GM12878 (cell line): ENCODE results near the gene CLASP1. TPM values are rescaled to one million over a fixed set of nuclear protein-coding genes. Genes with fewer than 3 reads are reported as not detected.

Source experiments
- ATAC-seq: fragments of 200-7000 bp; cut with Tn5 transposase; 3 replicates; pipeline ENCODE4 v1.9.1; 2020; ENCODE audit warnings: mild to moderate bottlenecking, moderate library complexity
- BruUV-seq: library from RNA; stranded (reverse); fragments of 400-500 nt; replicated peaks from 2 replicates; lab custom pipeline; 2021; lab: Mats Ljungman, UMichigan
- CTCF ChIA-PET: fragments of 300-600 bp; sonication (Branson Sonifier 250); formaldehyde crosslinking; extraction: SDS; loops from one replicate; lab custom pipeline; 2021; ENCODE audit warnings: inconsistent platforms; lab: Yijun Ruan, JAX
- POLR2A ChIA-PET: fragments of 350-600 bp; formaldehyde crosslinking; extraction: SDS; loops from one replicate; lab custom pipeline; 2021; ENCODE audit warnings: inconsistent platforms; lab: Charles Lee
- RAD21 ChIA-PET: fragments of 300-600 bp; sonication (Branson Sonifier 250); formaldehyde crosslinking; loops from one replicate; lab custom pipeline; 2023; ENCODE audit warnings: antibody characterized with exemption; ENCODE audit not compliant: unreplicated experiment; lab: Charles Lee
- SMC1A ChIA-PET: fragments of 300-600 bp; sonication (Branson Sonifier 250); formaldehyde crosslinking; loops from one replicate; lab custom pipeline; 2023; ENCODE audit not compliant: unreplicated experiment, uncharacterized antibody; lab: Charles Lee
- DNase-seq: peaks from one replicate; pipeline ENCODE4 v3.0.0-alpha.2; 2011; ENCODE audit warnings: low read depth, low spot score
- FAIRE-seq: peaks from 3 replicates; lab custom pipeline; 2011; peaks lifted over from hg19 to GRCh38; lab: Jason Lieb, UNC
- H2AFZ ChIP-seq: 2 replicates; pipeline ENCODE4 v1.6.0; 2011; ENCODE audit warnings: low read depth, low read length, control low read depth; ENCODE audit not compliant: control insufficient read depth
- H3K27ac ChIP-seq: 2 replicates; pipeline ENCODE4 v1.5.1; 2011; ENCODE audit warnings: control low read depth; ENCODE audit not compliant: control insufficient read depth, insufficient read depth
- H3K27me3 ChIP-seq, 2 experiments: replicated peaks in 1 of 2; 2 replicates each; pipeline versions ENCODE4 v1.6.0 to v1.6.1; 2011; ENCODE audit warnings: low read length in 1 of 2; ENCODE audit not compliant: control insufficient read depth in 2 of 2, insufficient read depth in 2 of 2
- H3K36me3 ChIP-seq, 2 experiments: 2 replicates each; pipeline ENCODE4 v1.5.1; 2011; ENCODE audit warnings: low read length in 1 of 2; ENCODE audit not compliant: control insufficient read depth in 2 of 2, insufficient read depth in 2 of 2
- H3K4me1 ChIP-seq: 2 replicates; pipeline ENCODE4 v1.6.1; 2011; ENCODE audit warnings: mild to moderate bottlenecking, low read length, moderate library complexity, mixed read lengths; ENCODE audit not compliant: control insufficient read depth, insufficient read depth
- H3K4me2 ChIP-seq: 2 replicates; pipeline ENCODE4 v1.6.0; 2011; ENCODE audit warnings: control low read depth; ENCODE audit not compliant: control insufficient read depth, insufficient read depth
- H3K4me3 ChIP-seq: fragments of 200-600 bp; sonication (generic); 2 replicates; pipeline ENCODE4 v1.5.1; 2016
- H3K79me2 ChIP-seq: 2 replicates; pipeline ENCODE4 v1.6.0; 2011; ENCODE audit warnings: low read length; ENCODE audit not compliant: control insufficient read depth, insufficient read depth
- H3K9ac ChIP-seq: 2 replicates; pipeline ENCODE4 v1.8.0; 2011; ENCODE audit warnings: low read length, control low read depth, mixed read lengths; ENCODE audit not compliant: control insufficient read depth, insufficient read depth
- H3K9me3 ChIP-seq: replicated peaks from 3 replicates; pipeline ENCODE4 v1.5.1; 2011; ENCODE audit warnings: mild to moderate bottlenecking, low read length; ENCODE audit not compliant: control insufficient read depth, insufficient read depth
- H4K20me1 ChIP-seq: 2 replicates; pipeline ENCODE4 v1.6.0; 2011; ENCODE audit not compliant: control insufficient read depth, insufficient read depth
- BACH1 ChIP-seq: fragments of 450-650 bp; IDR thresholded peaks from 2 replicates; pipeline ENCODE4 v1.6.1; 2017; ENCODE audit warnings: mild to moderate bottlenecking, borderline replicate concordance
- BMI1 ChIP-seq: fragments of 450-650 bp; IDR thresholded peaks from 2 replicates; pipeline ENCODE4 v1.6.1; 2016; ENCODE audit warnings: mild to moderate bottlenecking, moderate library complexity, borderline replicate concordance
- E2F4 ChIP-seq: IDR thresholded peaks from 2 replicates; pipeline ENCODE4 v1.6.1; 2012; ENCODE audit warnings: low read depth, low read length, improper control_type of control experiment
- ELK1 ChIP-seq: IDR thresholded peaks from 2 replicates; pipeline ENCODE4 v1.6.1; 2012; ENCODE audit warnings: low read depth, low read length, improper control_type of control experiment
- EZH2 ChIP-seq: IDR thresholded peaks from 2 replicates; pipeline ENCODE4 v1.6.1; 2012; ENCODE audit warnings: low read depth, mild to moderate bottlenecking, control low read depth, inconsistent platforms, low read length, borderline replicate concordance; ENCODE audit not compliant: control insufficient read depth
- MTA2 ChIP-seq: fragments of 450-650 bp; IDR thresholded peaks from 2 replicates; pipeline ENCODE4 v1.6.1; 2016; ENCODE audit warnings: low read depth, mild to moderate bottlenecking, moderate library complexity
- MYC ChIP-seq: IDR thresholded peaks from 2 replicates; pipeline ENCODE4 v1.6.1; 2011; ENCODE audit warnings: mild to moderate bottlenecking, low read length, moderate library complexity, inconsistent platforms; ENCODE audit not compliant: insufficient read depth, insufficient replicate concordance, insufficient read length, severe bottlenecking
- PAX8 ChIP-seq: fragments of 450-650 bp; IDR thresholded peaks from 2 replicates; pipeline ENCODE4 v1.6.1; 2017; ENCODE audit warnings: mild to moderate bottlenecking, moderate library complexity
- POLR2A ChIP-seq: IDR thresholded peaks from 2 replicates; pipeline ENCODE4 v1.6.1; 2011; ENCODE audit warnings: low read depth, mild to moderate bottlenecking, low read length
- SMAD1 ChIP-seq: fragments of 450-650 bp; IDR thresholded peaks from 2 replicates; pipeline ENCODE4 v1.6.1; 2018; ENCODE audit warnings: mild to moderate bottlenecking, low read depth; ENCODE audit not compliant: partially characterized antibody
- SREBF2 ChIP-seq: IDR thresholded peaks from 2 replicates; pipeline ENCODE4 v1.6.1; 2012; ENCODE audit warnings: mild to moderate bottlenecking, low read length
- TAF1 ChIP-seq: IDR thresholded peaks from 2 replicates; pipeline ENCODE4 v1.6.1; 2011; ENCODE audit warnings: mild to moderate bottlenecking, low read depth, low read length, borderline replicate concordance
- TBL1XR1 ChIP-seq: IDR thresholded peaks from 2 replicates; pipeline ENCODE4 v1.6.1; 2012; ENCODE audit warnings: low read depth, low read length, improper control_type of control experiment
- WGBS: methylation state at CpG from one replicate; pipeline ENCODE4 v1.1.6; 2016; ENCODE audit warnings: low lambda C conversion rate; ENCODE audit not compliant: insufficient replicate concordance, insufficient coverage; ENCODE audit errors: missing lambda C conversion rate; 5-methylcytosine and 5-hydroxymethylcytosine counted together
- in situ Hi-C: fragments of 300-500 bp; cut with MboI; formaldehyde crosslinking; loops from 9 replicates; pipeline ENCODE4 v1.14.3; 2018; ENCODE audit warnings: mixed read lengths
- intact Hi-C: fragments of 100-400 bp; cut with micrococcal nuclease; formaldehyde crosslinking; loops from one replicate; pipeline ENCODE4 v1.14.2; 2022; ENCODE audit not compliant: unreplicated experiment
- polyA plus RNA-seq, 11 experiments: library from polyadenylated mRNA; depleted of rRNA in 4 of 11; unstranded in 6 of 11; stranded (reverse) in 5 of 11; fragments of >200 nt; fragmentation: Nextera tagmentation in 4 of 11; fragmentation: Illumina TruSeq in 1 of 11; extraction: Ambion mirVana in 4 of 11; extraction: Trizol in 1 of 11; gene quantifications; 1 replicate in 1 of 11; 2 replicates in 10 of 11; pipeline versions ENCODE4 v1.2.1 to v1.2.3, GENCODE V29; 2011 to 2016; ENCODE audit warnings: inconsistent platforms in 2 of 11, missing spikeins in 2 of 11, low read depth in 1 of 11
- total RNA-seq, 4 experiments: library from RNA; depleted of rRNA in 3 of 4; stranded (reverse); fragments of >200 nt in 3 of 4; fragmentation: Illumina TruSeq in 1 of 4; extraction: Trizol in 1 of 4; gene quantifications; 2 replicates each; pipeline versions ENCODE4 v1.2.1 to v1.2.3, GENCODE V29; 2013 to 2021

CLASP1 gene
- total and polyA plus RNA-seq, 10 of the 15 experiments (the other 5 are each of a cell fraction or from before 2014, with no cell fraction given), result 1.4 to 62.4 (median 32.9) TPM

- TF ChIP-seq TBL1XR1, result no peak
- TF ChIP-seq, all 136 proteins: peak for 0
These were observed 138.4 kb downstream of the CLASP1 start (continued) for GRCh38 chr2:121510857-121511256.

DNA sequence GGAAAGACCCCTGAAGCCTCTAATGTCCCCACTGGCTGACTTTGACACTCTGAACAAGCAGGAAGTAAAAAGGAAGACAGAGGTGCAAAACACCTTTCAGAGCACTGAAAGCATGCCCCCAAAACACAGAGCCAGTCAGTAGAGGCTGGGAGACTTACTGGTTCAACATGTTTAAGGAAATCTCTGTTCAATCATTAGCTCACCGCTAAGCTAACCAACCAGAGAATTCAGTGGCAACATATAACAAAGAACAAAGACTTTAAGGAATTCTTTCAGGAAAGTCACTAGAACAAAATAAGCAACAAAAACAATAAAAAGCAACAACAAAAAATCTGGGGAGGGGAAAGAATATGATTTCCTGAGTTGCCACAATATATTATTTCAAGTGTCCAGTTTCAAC, 142.6 kb downstream of the CLASP1 start:
- Histone ChIP-seq H3K9ac (no peak overlapping the region), H3K4me1 (no peaks in the 10 kb centered on the region), H3K27me3 (no peaks in the 10 kb centered on the region), H3K9me3 (no peaks in the 10 kb centered on the region), H3K27ac (no peak overlapping the region), H3K4me3 (no peak overlapping the region), H4K20me1 (no peaks in the 10 kb centered on the region), H2AFZ (no peak overlapping the region), H3K36me3 (peaks cover 5 to 17% of the 10 kb centered on the region in 2 experiments), H3K79me2 (peaks cover 8% of the 10 kb centered on the region), H3K4me2 (no peak overlapping the region)
- no peak for TF ChIP-seq SMAD1
- TF ChIP-seq BMI1, result no peak
- no peak for TF ChIP-seq MTA2
- no peak for TF ChIP-seq TAF1
- TF ChIP-seq SREBF2, result no peak
- no peak for TF ChIP-seq MYC
- TF ChIP-seq E2F4, result no peak
- no peak for TF ChIP-seq POLR2A
- TF ChIP-seq EZH2, result no peak
- no peak for TF ChIP-seq ELK1
- no peak for TF ChIP-seq BACH1
- no peak for TF ChIP-seq PAX8
- no peak for DNase-seq
- ChIA-PET SMC1A (no interaction called here), POLR2A (interaction anchor here (0.6 kb wide), 1 partner anchor 133 kb away, joined by 6 read pairs; no protein-coding TSS in a partner anchor), RAD21 (no interaction called here), CTCF (interaction anchor here (1.3 kb wide), 1 partner anchor 10 kb away, joined by 4 read pairs; no protein-coding TSS in a partner anchor)
- ATAC-seq, result no peak
- no peak for FAIRE-seq
- intact Hi-C loops, result no loop called here
- in situ Hi-C loops, result no loop called here
- WGBS, result 100% methylated on average over 1 of the region's 1 CpG
- BruUV-seq, result no TSS peak
